HEK293T (cell line): ENCODE measurements around the gene ZKSCAN5.

ENCODE experiments used
- CTCF ChIA-PET: fragments of 350-600 bp; formaldehyde crosslinking; extraction: SDS; loops from one replicate; lab custom pipeline; 2021; ENCODE audit warnings: antibody characterized with exemption, inconsistent platforms; lab: Yijun Ruan, JAX
- POLR2A ChIA-PET: fragments of 350-600 bp; formaldehyde crosslinking; extraction: SDS; loops from one replicate; lab custom pipeline; 2020; ENCODE audit warnings: antibody characterized with exemption, inconsistent platforms; lab: Yijun Ruan, JAX
- DNase-seq: peaks from one replicate; pipeline ENCODE4 v3.0.0; 2012; ENCODE audit warnings: mixed read lengths; ENCODE audit errors: extremely low spot score
- ARNT ChIP-seq: fragments of 450-650 bp; IDR thresholded peaks from 2 replicates; pipeline ENCODE4 v1.6.1; 2017; ENCODE audit warnings: mild to moderate bottlenecking
- BHLHE40 ChIP-seq: fragments of 450-650 bp; IDR thresholded peaks from 2 replicates; pipeline ENCODE4 v1.6.1; 2016; ENCODE audit warnings: mild to moderate bottlenecking, moderate library complexity, borderline replicate concordance
- CTBP1 ChIP-seq: fragments of 450-650 bp; IDR thresholded peaks from 2 replicates; pipeline ENCODE4 v1.6.1; 2016; ENCODE audit warnings: borderline replicate concordance
- ELF4 ChIP-seq: fragments of 450-650 bp; IDR thresholded peaks from 2 replicates; pipeline ENCODE4 v1.6.1; 2017; ENCODE audit warnings: antibody characterized with exemption
- FOXA1 ChIP-seq: fragments of 450-650 bp; IDR thresholded peaks from 2 replicates; pipeline ENCODE4 v1.6.1; 2016; ENCODE audit warnings: mild to moderate bottlenecking
- FOXK2 ChIP-seq: fragments of 450-650 bp; IDR thresholded peaks from 2 replicates; pipeline ENCODE4 v1.6.1; 2016; ENCODE audit warnings: mild to moderate bottlenecking
- FOXM1 ChIP-seq: fragments of 450-650 bp; IDR thresholded peaks from 2 replicates; pipeline ENCODE4 v1.6.1; 2017; ENCODE audit warnings: mild to moderate bottlenecking, borderline replicate concordance
- HDGF ChIP-seq: fragments of 450-650 bp; IDR thresholded peaks from 2 replicates; pipeline ENCODE4 v1.6.1; 2017; ENCODE audit warnings: antibody characterized with exemption, borderline replicate concordance
- L3MBTL2 ChIP-seq: fragments of 450-650 bp; conservative IDR thresholded peaks from 2 replicates; pipeline ENCODE4 v1.6.1; 2016; ENCODE audit warnings: mild to moderate bottlenecking
- LEF1 ChIP-seq: fragments of 450-650 bp; IDR thresholded peaks from 2 replicates; pipeline ENCODE4 v1.6.1; 2017; ENCODE audit warnings: mild to moderate bottlenecking, borderline replicate concordance
- NFRKB ChIP-seq: fragments of 450-650 bp; IDR thresholded peaks from 2 replicates; pipeline ENCODE4 v1.6.1; 2016; ENCODE audit warnings: mild to moderate bottlenecking, moderate library complexity
- SP1 ChIP-seq: fragments of 450-650 bp; IDR thresholded peaks from 2 replicates; pipeline ENCODE4 v1.6.1; 2017
- SUZ12 ChIP-seq: fragments of 450-650 bp; IDR thresholded peaks from 2 replicates; pipeline ENCODE4 v1.6.1; 2016; ENCODE audit warnings: mild to moderate bottlenecking
- TARDBP ChIP-seq: fragments of 450-650 bp; IDR thresholded peaks from 2 replicates; pipeline ENCODE4 v1.6.1; 2016
- ZNF384 ChIP-seq: fragments of 450-650 bp; IDR thresholded peaks from 2 replicates; pipeline ENCODE4 v1.6.1; 2016
- TF ChIP-seq, protein P1 (sequence below): fragments of 450-650 bp; IDR thresholded peaks from 2 replicates; pipeline ENCODE4 v1.6.1; 2016

The ZKSCAN5 gene

GRCh38 chr7:99531354-99531765 is 26.9 kb downstream of the ZKSCAN5 start:
- DNase-seq = no peak
- TF ChIP-seq TARDBP (no peak), L3MBTL2 (no peak), ELF4 (no peak), FOXK2 (no peak)
- POLR2A ChIA-PET = no interaction called here
- CTCF ChIA-PET = no interaction called here

GRCh38 chr7:99535667-99536066 is 31.2 kb downstream of the ZKSCAN5 start:
- CTCF ChIA-PET = no interaction called here
- POLR2A ChIA-PET = no interaction called here
- DNase-seq = no peak
- TF ChIP-seq ZNF384 = no peak
- TF ChIP-seq, protein P1, sequence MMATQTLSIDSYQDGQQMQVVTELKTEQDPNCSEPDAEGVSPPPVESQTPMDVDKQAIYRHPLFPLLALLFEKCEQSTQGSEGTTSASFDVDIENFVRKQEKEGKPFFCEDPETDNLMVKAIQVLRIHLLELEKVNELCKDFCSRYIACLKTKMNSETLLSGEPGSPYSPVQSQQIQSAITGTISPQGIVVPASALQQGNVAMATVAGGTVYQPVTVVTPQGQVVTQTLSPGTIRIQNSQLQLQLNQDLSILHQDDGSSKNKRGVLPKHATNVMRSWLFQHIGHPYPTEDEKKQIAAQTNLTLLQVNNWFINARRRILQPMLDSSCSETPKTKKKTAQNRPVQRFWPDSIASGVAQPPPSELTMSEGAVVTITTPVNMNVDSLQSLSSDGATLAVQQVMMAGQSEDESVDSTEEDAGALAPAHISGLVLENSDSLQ = no peak
- TF ChIP-seq ELF4 = no peak
- TF ChIP-seq L3MBTL2 = no peak
- no peak for TF ChIP-seq LEF1
- TF ChIP-seq ARNT = no peak
- no peak for TF ChIP-seq FOXA1
- no peak for TF ChIP-seq BHLHE40
- TF ChIP-seq FOXM1 = no peak
- no peak for TF ChIP-seq NFRKB
- no peak for TF ChIP-seq HDGF
- TF ChIP-seq SUZ12 = no peak
- TF ChIP-seq CTBP1 = no peak
- TF ChIP-seq TARDBP = no peak
- TF ChIP-seq FOXK2 = no peak
- TF ChIP-seq SP1 = no peak

DNA sequence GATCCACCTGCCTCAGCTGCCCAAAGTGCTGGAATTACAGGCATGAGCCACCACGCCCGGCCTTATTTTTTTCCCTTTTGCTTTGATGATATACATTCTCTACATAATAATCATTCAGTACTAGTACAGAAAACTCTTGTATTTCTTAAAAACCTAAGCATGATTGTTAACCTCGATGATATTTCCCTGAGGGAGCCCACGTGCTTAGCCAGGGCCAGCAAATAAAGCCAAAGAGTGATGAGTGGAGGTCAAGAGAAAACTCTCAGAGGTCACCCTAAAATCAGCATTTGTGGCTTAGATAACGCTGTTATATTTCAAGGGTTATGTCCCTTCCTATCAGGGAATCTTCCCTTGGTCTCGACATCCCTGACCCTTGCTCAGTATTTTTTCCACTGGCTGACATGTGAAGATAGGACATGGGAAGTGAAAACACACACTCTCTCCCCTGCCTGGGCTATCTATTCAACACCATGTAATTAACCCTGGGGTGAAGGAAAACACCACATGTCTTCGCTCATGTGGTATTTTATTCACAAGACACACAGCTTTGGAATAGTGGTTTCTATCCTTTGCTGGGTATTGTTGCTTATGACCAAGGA is 34.9 kb downstream of the ZKSCAN5 start:
- TF ChIP-seq L3MBTL2 (peak; percentile 31), BHLHE40 (no peak)
- POLR2A ChIA-PET = no interaction called here
- CTCF ChIA-PET = no interaction called here
- DNase-seq = no peak

GRCh38 chr7:99540542-99540941 is 36.1 kb downstream of the ZKSCAN5 start:
- POLR2A ChIA-PET = interaction anchor here (1.0 to 1.1 kb wide), 2 partner anchors 18 to 76 kb away, joined by 3 to 6 read pairs; partner anchors contain the start of genes ZNF655 and ZSCAN25
- DNase-seq = no peak
- CTCF ChIA-PET = no interaction called here
- TF ChIP-seq TARDBP (no peak), FOXA1 (no peak), FOXM1 (no peak), SP1 (no peak), ELF4 (no peak), ARNT (no peak), BHLHE40 (no peak), LEF1 (no peak), SUZ12 (no peak), CTBP1 (no peak), HDGF (no peak), FOXK2 (no peak), L3MBTL2 (no peak), ZNF384 (no peak), NFRKB (no peak)
- TF ChIP-seq, protein P1 = no peak

DNA sequence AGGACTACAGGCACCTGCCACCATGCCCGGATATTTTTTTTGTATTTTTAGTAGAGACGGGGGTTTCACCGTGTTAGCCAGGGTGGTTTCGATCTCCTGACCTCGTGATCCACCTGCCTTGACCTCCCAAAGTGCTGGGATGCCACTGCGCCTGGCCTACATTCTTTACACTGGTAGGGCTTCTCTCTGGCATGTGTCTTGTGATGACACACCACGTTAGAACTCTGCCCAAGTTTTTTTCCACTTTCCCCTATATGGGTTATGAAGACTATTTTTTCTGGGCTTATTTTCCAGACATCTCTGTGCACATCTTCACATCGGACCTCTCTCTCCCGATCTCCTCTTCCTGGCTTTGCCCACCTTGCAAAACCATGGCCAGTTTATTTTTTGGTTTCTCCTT is 36.8 kb downstream of the ZKSCAN5 start:
- no peak for TF ChIP-seq TARDBP
- no peak for TF ChIP-seq CTBP1
- TF ChIP-seq FOXK2 = no peak
- TF ChIP-seq HDGF = no peak
- no peak for DNase-seq
- POLR2A ChIA-PET = interaction anchor here (1.0 to 1.1 kb wide), 2 partner anchors 17 to 75 kb away, joined by 3 to 6 read pairs; partner anchors contain the start of genes ZNF655 and ZSCAN25
- CTCF ChIA-PET = no interaction called here

DNA sequence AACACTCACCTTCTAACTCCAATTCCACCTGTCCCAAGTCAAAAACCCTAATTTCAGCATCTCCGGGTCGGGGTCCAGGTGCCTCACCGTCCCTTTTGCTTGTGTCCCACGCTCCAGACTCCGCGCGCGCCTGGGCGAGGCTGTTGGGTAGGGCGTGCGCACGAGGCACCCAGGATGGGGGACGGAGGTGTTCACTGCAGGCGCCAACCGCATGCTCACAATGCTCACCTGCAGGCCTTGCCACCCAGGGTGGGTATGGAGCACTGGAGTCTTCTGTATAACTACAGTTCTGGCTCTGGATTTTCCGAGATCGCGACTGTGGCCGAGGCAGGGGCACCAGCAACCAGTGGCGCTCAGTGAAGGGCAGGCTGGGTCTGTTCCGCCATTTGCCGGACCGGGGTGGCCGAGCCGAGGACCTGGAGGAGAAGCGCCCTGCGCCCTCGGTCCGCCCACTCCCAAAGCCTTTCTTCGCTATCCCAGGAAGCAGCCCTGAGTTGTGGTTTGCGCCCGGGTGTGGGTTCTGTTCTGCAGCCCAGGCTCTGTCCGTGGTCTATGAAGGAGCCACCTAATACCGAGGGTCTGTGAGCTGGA is 38.7 kb downstream of the ZKSCAN5 start:
- no peak for DNase-seq
- POLR2A ChIA-PET = no interaction called here
- no peak for TF ChIP-seq ZNF384
- no peak for TF ChIP-seq HDGF
- TF ChIP-seq ELF4 = no peak
- TF ChIP-seq FOXM1 = no peak
- no peak for TF ChIP-seq FOXA1
- TF ChIP-seq NFRKB = no peak
- TF ChIP-seq FOXK2 = no peak
- no peak for TF ChIP-seq SP1
- TF ChIP-seq, protein P1 = no peak
- TF ChIP-seq TARDBP = no peak
- no peak for TF ChIP-seq BHLHE40
- TF ChIP-seq LEF1 = no peak
- TF ChIP-seq ARNT = no peak
- no peak for TF ChIP-seq CTBP1
- TF ChIP-seq L3MBTL2 = no peak
- TF ChIP-seq SUZ12 = no peak
- CTCF ChIA-PET = no interaction called here
